NCI-H2081 treated with DMSO at 0.1 percent for 48 hours (cell line): ENCODE data around the gene RPS24.
"Not testable (repeated sequence)": the region's sequence is repeated elsewhere in the genome, so short reads cannot be mapped to it uniquely, and the experiment has no call there.

Experiments used
- DNase-seq: peaks from one replicate; lab custom pipeline; 2025; lab: John Stamatoyannopoulos, UW

The RPS24 gene

GRCh38 chr10:78053211-78053868 lies 19.7 kb downstream of the RPS24 start:
- no peak for DNase-seq

GRCh38 chr10:78058562-78058961 lies 24.9 kb downstream of the RPS24 start:
- DNase-seq: no peak

DNA sequence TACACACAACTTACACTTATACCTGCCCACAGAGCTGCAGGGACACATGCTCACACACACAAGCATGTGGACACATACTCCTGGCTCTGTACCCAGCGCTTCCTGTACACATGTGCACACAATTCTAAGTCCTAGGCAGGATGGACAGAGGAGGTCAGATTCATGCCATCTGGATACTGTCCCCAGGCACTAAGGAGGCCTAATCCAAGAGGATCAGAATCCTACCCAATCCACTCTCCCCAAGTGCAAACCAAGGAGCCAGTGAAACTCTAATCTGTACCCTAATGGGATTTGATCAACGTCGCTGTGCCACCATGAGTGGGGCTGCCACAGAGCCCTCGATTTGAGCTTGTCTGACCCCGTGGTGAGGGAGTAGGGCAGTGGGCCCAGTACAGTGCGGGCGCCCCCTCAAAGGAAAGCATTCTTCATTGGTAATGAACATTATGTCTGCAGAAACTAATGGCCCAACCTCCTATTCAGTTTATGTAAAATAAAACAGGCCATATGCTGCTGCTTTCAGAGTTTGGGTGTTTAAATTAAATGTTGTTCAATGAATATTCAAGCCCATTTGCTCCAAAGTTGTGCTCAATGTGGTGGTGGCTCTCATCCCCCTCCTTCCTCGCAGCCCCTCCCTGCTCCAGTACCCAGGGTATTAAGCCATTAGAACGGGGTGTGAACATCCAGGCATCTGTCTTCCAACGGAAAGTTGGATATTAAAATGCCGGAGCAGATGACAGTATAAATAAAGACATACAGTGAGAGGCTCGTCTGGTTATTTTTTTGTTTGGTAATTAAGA lies 26.4 kb downstream of the RPS24 start:
- DNase-seq: no peak

GRCh38 chr10:78062296-78062695 lies 28.6 kb downstream of the RPS24 start:
- no peak for DNase-seq

GRCh38 chr10:78063236-78063635 lies 29.6 kb downstream of the RPS24 start:
- DNase-seq: no peak

DNA sequence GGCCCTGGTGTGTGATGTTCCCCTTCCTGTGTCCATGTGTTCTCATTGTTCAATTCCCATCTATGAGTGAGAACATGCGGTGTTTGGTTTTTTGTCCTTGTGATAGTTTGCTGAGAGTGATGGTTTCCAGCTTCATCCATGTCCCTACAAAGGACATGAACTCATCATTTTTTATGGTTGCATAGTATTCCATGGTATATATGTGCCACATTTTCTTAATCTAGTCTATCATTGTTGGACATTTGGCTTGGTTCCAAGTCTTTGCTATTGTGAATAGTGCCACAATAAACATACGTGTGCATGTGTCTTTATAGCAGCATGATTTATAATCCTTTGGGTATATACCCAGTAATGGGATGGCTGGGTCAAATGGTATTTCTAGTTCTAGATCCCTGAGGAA lies 31.3 kb downstream of the RPS24 start:
- DNase-seq: not testable (repeated sequence)

GRCh38 chr10:78065611-78066010 lies 31.9 kb downstream of the RPS24 start:
- DNase-seq: no peak

DNA sequence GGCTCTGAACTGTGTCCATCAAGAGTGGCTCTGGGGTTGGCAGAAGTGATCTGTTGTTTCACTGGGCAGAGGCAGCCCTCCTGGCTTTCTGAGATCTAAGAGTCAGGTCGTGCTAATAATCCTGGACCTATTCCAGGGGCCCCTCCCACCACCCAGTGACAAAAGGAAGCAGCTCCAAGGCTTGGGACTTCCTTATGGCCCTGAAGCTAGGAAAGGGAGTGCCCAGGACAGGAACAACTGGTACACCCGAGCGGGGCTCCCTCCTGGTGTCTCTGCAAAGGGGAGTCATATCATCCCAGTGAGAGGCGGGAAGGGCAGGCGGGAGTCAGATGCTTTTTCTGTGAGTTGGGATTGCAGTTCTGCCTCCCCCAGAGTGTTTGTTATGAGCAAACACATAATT lies 32.3 kb downstream of the RPS24 start:
- DNase-seq: no peak

GRCh38 chr10:78066728-78067430 lies 33.2 kb downstream of the RPS24 start:
- no peak for DNase-seq

DNA sequence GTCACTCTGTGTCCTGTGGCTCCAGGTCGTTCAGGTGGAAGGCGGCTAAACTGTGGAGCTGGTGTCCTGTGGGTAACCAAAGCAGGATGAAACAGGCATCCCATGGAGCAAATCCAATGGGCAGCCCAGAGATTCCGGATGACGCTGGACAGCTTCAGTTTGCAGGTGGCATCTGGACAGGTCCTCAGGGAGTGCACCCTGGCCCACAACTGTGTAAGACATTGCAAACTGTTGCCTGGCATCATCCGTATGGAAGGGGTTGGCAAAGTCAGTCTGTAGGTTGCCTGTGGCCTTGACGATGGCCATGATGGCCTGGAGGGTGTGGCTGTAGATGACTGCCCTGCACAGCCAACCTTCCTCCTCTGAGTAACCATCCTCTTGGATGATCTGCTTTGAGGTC lies 35.5 kb downstream of the RPS24 start:
- DNase-seq: no peak

DNA sequence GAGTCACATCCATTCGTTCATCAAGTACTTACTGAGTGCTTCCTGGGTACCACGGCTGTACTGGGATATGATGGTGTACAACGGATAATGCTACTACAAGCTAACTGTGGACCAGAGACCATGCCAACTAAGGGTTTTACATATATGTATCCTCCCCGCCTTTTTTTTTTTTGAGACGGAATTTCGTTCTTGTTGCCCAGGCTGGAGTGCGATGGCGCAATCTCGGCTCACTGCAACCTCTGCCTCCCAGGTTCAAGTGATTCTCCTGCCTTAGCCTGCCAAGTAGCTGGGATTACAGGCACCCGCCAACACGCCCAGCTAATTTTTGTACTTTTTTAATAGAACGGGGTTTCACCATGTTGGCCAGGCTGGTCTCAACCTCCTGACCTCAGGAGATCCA lies 36.4 kb downstream of the RPS24 start:
- not testable (repeated sequence) for DNase-seq

- no peak for DNase-seq
These were observed 37.1 kb downstream of the RPS24 start for GRCh38 chr10:78070726-78071125.

DNA sequence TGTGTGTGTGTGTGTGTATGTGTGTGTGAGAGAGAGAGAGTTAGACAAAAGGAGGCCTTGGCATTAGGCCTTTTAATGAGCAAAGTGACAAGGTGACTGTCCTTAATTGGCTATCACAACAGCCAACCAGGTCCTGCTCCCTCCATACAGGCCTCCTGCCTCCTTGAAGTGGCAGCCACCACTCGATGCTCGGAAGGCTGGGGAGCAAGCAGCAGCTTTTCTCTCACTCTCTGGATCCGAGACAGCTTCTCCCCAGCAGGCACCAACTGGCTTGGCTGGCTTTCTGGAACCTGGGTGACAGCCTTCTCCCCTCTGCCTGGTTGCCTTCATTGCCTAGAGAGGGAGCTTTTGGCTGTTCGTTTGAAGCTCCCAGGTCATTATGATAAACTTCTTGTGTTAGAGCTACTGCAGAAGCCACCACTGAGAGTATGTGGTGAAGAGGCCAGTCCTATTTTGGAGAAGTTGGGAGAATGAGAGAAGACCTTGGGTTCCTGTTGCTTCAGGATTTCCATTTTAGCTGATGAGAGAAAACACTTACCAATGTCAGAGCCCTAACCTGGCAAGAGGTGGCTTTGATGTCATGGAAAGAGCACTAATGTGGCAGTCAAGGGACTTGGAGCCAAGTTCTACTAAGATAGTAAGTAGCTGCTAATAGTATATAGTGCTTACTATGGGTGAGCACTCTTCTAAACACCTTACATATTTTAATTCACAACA lies 37.6 kb downstream of the RPS24 start:
- DNase-seq: no peak

- no peak for DNase-seq
These were observed 38.2 kb downstream of the RPS24 start for GRCh38 chr10:78071857-78072179.

DNA sequence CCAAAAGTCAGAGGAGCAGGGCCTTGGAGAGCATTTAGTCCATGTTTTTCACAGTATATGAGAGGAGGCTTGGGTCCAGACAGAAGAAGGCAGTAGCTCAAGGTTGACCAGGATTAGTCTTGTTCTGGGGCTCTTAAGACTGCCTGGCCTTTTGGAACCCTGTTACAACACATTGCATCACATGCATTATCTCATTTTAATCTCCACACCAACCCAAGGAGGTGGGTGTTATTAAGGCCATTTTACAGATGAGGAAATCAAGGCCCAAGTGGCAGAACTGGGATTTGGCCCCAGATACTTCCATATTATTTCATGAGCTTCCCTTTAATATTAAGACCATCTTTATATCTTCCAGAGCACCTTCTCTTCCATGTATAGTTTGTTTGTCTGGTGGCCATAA lies 38.8 kb downstream of the RPS24 start:
- no peak for DNase-seq

DNA sequence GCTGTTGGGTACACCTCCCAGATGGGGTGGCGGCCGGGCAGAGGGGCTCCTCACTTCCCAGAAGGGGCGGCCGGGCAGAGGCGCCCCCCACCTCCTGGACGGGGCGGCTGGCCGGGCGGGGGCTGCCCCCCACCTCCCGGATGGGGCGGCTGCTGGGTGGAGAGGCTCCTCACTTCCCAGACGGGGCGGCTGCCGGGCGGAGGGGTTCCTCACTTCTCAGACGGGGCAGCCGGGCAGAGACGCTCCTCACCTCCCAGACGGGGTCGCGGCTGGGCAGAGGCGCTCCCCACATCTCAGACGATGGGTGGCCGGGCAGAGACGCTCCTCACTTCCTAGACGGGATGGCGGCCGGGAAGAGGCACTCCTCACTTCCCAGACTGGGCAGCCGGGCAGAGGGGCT lies 42.1 kb downstream of the RPS24 start:
- DNase-seq: not testable (repeated sequence)

DNA sequence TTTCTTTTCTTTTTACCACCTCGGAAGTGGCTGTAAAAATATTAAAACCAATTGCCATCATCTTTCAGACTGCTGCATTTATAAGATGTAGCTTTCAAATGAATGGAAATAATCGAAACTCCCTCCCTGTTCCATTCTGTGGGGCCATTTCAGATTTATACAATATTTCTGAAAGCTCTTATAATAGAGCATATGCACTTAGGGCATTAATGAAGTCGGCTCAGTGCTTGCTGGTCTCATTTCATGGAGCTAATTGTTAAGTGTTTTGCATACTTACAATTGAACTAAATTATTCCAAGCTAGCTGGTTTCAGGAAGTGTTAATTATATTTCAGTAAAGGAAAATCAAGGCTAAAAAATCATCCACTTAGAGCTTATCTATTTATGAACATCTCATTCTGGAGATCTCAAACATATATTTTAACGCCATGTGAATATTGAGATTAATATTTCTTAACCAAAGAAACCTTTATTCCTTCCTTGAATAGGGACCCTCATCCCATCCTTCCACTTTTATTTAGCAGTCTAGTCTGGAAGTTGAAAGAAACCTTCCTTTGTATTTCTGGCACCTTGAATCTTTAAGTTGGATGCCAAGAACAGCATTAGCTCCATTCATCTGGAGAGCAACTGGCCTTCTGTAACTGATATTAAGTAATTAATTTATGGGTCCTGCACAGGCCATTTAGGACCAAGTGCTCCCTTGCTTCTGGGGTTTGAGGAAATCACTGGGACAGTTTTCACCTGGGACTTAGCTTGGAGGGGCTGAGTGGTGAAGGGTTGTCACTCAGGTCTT lies 45.1 kb downstream of the RPS24 start:
- no peak for DNase-seq

GRCh38 chr10:78079411-78079810 lies 45.7 kb downstream of the RPS24 start:
- DNase-seq: no peak

GRCh38 chr10:78081292-78081691 lies 47.6 kb downstream of the RPS24 start:
- no peak for DNase-seq

DNA sequence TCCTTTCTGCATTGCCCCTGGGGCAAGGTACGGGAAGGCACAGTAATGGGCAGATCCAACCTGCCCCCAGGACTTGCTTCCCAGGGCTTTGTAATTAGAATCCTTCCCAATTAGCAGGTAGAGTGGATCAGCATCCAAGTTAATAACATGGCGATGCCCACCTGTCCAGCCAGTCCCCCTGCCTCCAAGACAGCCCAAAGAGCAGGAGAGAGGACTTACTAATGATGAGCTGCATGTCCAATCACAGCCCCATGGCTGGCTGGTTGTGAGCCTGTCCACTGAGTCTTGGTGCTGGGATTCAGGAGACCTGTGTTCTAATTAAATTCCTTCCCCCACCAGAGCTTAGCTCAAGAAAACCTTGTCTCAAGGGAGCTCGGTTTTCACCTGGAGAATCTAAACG lies 49.0 kb downstream of the RPS24 start:
- no peak for DNase-seq
